ENCODE results near the gene CHSY1.
A peak's percentile ranks its signal among the peaks of the same experiment; 100 is the strongest.
"Not testable (repeated sequence)": the region's sequence is repeated elsewhere in the genome, so short reads cannot be mapped to it uniquely, and the experiment has no call there.

The CHSY1 gene

GRCh38 chr15:101244036-101244781, 7.6 kb downstream of the CHSY1 start:
- peak; percentile 53 for DNase-seq (ENCODE audit: low spot score)

DNA sequence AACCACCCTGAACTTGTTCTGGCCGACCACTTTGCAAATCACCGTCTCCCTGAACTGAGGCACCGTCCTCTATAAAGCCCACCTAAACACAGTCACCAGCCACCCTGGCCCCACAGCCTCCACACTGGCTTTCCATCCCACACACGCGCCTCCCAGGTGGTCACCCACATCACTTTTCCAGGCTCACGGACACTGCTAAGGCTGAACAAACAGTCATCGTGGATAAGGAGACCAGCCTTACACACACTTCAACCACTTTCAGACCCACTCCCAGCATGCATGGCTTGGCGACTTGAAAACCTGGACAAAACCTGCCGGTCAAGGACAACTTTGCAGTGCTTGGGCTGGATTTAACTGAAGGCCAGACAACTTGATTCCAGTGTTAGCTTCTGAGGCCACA, 8.4 kb downstream of the CHSY1 start:
- no peak for DNase-seq (ENCODE audit: low spot score)

GRCh38 chr15:101242999-101243336, 8.9 kb downstream of the CHSY1 start:
- no peak for DNase-seq (ENCODE audit: low spot score)

GRCh38 chr15:101242160-101242998, 9.5 kb downstream of the CHSY1 start:
- no peak for DNase-seq (ENCODE audit: low spot score)

- DNase-seq (ENCODE audit: low spot score) = no peak
Observed at GRCh38 chr15:101240358-101240757, 11.5 kb downstream of the CHSY1 start.

DNA sequence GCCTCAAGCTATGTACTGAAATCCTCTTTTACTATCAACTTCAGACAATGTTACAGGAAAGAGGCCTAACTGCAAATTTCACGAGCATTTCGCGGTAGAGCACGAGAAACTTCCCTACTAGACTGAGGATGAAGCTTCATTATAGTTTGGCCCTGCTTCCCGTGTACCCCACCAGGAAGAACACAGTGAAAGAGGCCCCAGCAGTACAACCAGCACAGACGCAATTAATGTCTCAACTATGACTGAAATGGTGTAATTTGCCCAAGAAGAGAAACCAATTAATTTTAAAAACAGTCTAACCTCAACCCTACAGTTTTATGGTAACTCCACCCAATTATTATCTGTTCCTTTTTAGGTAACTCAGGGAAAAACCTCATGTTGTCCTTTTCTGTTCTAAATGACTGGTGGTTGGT, 12.1 kb downstream of the CHSY1 start:
- DNase-seq (ENCODE audit: low spot score) = no peak

- no peak for DNase-seq (ENCODE audit: low spot score)
Observed at GRCh38 chr15:101237251-101237650, 14.6 kb downstream of the CHSY1 start.

DNA sequence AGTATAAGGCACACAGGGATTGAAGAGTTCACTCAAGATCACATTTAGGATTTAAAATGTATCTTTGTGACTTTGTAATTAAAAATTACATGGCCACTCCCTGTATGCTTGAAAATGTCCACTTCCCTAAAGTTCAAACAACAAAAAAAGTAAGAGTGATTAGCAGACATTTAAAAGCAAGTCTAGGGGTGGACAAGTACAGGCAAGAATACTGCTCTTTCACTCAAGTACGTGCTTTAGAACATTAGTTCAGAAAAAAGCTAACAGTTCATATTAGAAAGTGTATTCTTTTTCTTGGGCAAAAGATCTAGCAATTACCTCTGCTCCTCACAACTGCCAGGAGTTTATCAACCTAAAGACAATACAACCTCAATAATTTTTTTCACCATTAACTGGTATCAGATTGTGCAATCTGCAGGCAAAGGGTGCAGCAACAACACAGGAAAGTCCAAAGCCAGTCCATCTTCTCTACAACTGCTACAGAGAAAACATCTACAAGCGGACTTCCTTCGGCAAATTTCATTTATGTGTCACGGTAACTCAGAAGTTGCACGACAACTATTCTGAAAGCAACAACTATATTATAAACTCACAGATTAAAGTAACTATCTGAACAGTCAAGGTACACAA, 18.1 kb downstream of the CHSY1 start:
- DNase-seq (ENCODE audit: low spot score) = no peak

DNA sequence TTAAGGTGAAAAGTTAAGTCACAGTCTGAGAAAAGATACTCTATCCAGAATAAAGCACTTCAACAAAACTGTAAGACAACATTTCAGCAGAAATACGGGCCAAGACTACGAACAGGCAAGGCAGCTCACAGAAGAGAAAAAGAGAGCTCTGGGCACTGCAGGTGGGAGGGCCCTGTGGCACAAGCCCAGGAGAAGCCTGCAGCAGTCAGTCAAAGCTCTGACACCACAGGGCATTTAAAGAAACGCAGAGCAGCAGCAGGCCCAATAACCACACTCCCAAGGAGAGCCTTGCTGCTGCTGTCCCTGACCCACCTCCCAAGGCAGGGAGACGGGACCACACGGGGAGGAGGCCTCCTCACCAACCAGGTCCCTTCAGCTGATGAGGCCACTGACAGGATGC, 19.2 kb downstream of the CHSY1 start:
- no peak for DNase-seq (ENCODE audit: low spot score)

GRCh38 chr15:101228313-101228712, 23.5 kb downstream of the CHSY1 start:
- DNase-seq (ENCODE audit: low spot score) = no peak

DNA sequence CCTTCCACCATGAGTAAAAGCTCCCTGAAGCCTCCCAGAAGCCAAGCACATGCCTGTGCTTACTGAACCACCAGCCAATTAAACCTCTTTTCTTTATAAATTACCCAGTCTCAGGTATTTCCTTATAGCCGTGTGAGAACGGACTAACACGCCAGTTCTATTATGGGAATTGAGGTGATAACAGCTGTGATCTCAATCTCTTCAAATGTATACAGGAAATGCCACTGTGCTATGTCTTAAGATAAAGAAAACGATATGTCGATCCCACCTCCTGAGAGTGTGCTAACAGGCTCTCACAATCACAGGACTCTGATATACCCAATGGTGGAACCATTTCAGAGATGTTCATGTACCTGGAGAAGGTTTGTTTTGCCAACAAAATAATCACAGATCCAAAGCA, 26.2 kb downstream of the CHSY1 start:
- DNase-seq (ENCODE audit: low spot score) = no peak

GRCh38 chr15:101221902-101222301, 29.9 kb downstream of the CHSY1 start:
- no peak for DNase-seq (ENCODE audit: low spot score)

DNA sequence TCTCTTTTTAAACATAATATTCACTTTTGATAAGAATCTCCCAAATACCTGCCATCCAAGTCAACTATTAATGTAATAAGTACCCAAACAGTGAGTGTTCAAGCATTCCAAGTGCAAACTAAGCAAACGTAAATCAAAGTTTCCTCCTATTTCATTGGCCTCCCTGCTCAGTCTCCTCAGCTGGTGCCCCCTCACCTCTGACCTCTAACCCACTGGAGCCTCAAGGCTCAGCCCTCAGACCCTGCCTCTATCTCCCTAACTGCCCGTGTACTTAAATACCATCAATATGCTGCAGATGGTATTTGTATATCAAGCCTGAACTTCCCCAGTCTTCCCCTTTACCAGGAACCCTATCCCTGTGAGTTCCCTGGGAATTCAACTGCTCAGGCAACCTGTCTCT, 31.8 kb downstream of the CHSY1 start:
- no peak for DNase-seq (ENCODE audit: low spot score)

- no peak for DNase-seq (ENCODE audit: low spot score)
Observed at GRCh38 chr15:101219441-101219840, 32.4 kb downstream of the CHSY1 start.

DNA sequence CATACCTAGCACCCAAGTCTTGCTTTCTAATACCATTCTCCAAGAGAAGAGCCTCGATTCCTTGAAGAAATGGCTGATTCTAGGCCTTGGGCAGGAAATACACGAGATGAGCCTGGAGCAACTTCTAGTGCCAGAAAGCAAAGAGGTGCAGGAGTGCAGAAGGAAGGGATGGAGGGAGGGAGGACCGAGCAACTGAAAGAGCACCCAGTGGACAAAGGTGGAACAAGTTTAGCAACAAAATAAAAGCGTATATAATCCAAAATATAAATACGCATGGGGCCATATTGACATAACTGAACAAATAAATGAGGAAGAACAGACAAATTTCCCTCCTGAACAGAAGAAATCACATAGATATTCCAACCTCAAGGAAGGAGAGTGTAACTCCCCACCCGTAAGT, 34.4 kb downstream of the CHSY1 start:
- DNase-seq (ENCODE audit: low spot score) = no peak

DNA sequence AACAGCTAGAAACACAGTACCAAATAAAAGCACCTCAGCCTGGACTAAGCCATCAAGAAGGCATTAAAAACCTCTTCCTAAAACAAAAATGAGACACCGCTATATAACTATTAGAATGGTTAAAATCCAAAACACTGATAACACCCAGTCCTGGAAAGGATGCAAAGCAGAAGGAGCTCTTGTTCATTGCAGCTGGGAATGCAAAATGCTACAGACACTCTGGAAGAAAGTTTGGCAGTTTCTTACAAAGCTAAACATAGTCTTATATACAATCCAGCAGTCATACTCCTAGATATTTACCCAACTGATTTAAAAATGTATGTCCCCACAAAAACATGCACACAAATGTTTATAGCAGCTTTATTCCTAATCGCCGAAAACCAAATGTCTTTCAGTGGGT, 35.7 kb downstream of the CHSY1 start:
- no peak for DNase-seq (ENCODE audit: low spot score)

- no peak for DNase-seq (ENCODE audit: low spot score)
Observed at GRCh38 chr15:101215681-101216080, 36.2 kb downstream of the CHSY1 start.

DNA sequence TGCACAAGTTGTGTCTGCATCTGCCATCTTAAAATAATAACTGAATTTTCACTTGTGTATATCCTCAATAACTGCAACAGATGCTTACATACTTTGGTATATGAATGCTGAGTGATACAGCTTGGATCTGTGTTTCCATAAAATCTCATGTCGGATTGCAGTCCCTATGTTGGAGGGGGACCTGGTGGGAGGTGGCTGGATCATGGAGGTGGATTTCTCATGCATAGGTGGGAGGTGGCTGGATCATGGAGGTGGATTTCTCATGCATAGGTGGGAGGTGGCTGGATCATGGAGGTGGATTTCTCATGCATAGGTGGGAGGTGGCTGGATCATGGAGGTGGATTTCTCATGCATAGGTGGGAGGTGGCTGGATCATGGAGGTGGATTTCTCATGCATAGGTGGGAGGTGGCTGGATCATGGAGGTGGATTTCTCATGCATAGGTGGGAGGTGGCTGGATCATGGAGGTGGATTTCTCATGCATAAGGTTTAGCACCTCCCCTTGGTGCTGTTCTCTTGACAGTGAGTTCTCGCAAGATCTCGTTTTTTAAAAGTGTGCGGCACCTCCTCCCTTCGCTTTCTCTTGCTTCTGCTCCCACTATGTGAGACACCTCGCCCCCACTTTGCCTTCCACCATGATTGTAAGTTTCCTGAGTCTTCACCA, 37.3 kb downstream of the CHSY1 start:
- not testable (repeated sequence) for DNase-seq (ENCODE audit: low spot score)

DNA sequence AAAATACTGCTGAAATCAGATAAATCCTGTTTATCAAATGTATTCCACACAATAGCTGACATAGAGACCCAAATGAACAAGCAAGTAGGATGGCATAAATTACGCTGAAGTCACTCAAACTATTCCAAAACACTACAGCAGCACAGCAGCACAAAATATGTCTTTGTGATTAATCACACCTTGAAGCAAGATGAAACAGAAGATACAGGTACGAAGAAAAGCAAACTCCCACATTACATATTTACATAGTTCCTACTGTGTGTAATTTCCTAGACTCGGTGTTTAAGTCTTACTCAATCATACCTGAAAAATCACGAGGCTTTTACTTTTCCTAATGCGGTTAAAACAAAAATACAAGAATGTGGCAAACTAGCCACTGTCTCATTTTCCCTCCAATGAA, 38.3 kb downstream of the CHSY1 start:
- no peak for DNase-seq (ENCODE audit: low spot score)

DNA sequence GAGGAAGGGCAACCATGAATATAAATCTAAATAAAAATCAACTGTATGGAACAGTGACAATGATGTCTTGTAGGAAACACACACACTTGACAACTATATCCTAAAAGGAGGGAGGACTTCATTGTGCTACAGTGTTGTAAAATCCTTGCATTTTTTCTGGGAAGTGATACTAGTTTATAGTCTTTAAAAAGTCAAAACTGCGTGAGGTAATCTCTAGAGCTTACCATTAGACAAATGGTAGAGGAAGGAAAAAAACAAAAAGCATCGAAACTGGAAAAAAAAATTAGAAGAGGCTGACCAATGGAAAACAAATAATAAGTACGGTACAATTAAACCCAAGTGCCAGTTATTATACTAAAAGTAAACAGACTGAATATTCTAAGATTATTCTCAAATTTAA, 38.7 kb downstream of the CHSY1 start:
- DNase-seq (ENCODE audit: low spot score) = no peak

GRCh38 chr15:101211897-101212296, 40.0 kb downstream of the CHSY1 start:
- DNase-seq (ENCODE audit: low spot score) = no peak

DNA sequence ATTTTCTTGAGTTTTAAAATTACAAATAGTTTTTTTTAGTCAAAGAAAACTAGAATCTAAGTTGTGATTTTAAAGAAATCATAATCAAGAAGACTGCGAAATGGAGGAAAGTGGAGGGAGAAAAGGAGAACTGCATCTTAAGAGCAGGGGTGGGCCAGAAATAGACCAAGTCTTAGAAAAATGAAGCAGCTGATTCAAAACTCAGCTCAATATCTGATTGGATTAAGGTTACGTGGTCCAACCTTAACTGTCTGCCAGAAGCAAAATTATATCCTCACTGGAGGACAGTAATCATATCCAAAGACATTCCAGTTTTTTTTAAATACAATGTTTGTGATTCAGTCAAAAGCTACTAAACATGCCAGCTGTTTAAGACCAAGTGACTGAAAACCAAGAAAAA, 41.4 kb downstream of the CHSY1 start:
- no peak for DNase-seq (ENCODE audit: low spot score)

DNA sequence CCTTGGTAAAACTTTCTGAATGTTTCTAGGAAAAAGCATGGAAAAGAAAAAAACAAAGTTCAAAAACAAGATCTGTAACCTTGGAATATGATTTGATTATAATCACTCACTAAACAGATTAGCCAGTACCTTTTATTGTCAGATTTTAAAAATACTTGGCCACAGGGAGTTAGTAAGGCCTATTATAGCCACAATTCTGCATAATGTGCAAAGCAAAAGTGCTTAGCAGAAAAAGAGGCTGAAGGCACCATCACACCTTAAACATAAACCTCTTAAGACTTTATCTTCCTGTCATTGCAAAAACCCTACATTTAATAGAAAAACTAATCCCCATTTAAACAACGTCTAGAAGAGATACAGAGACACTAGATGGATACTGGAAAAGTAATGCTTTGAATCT, 41.8 kb downstream of the CHSY1 start:
- DNase-seq (ENCODE audit: low spot score) = no peak
